Astrocyte (in vitro differentiated cells and primary cell): ENCODE results near the gene MRPL1. TPM values are rescaled to one million over a fixed set of nuclear protein-coding genes. Genes with fewer than 3 reads are reported as not detected.
A peak's percentile ranks its signal among the peaks of the same experiment; 100 is the strongest.

Experiments used
- DNase-seq: peaks from one replicate; pipeline ENCODE4 v3.0.0-alpha.2; 2010; ENCODE audit warnings: low read depth
- FAIRE-seq: peaks from 2 replicates; lab custom pipeline; 2011; peaks lifted over from hg19 to GRCh38; lab: Jason Lieb, UNC
- H2AFZ ChIP-seq: 2 replicates; pipeline ENCODE4 v1.6.0; 2012; ENCODE audit warnings: low read depth, low read length, inconsistent platforms
- H3K27ac ChIP-seq: 2 replicates; pipeline ENCODE4 v1.5.1; 2011; ENCODE audit warnings: low read depth, low read length, inconsistent platforms
- H3K27me3 ChIP-seq: 2 replicates; pipeline ENCODE4 v1.6.0; 2011; ENCODE audit warnings: low read length, inconsistent platforms; ENCODE audit not compliant: insufficient read depth
- H3K36me3 ChIP-seq: 2 replicates; pipeline ENCODE4 v1.5.1; 2011; ENCODE audit warnings: low read length, inconsistent platforms; ENCODE audit not compliant: insufficient read depth
- H3K4me1 ChIP-seq: 2 replicates; pipeline ENCODE4 v1.5.1; 2011; ENCODE audit warnings: low read length, inconsistent platforms; ENCODE audit not compliant: insufficient read depth
- H3K4me2 ChIP-seq: 2 replicates; pipeline ENCODE4 v1.6.0; 2012; ENCODE audit warnings: low read length, inconsistent platforms
- H3K4me3 ChIP-seq: 2 replicates; pipeline ENCODE4 v1.5.1; 2011; ENCODE audit warnings: low read depth, mild to moderate bottlenecking, low read length, inconsistent platforms; ENCODE audit not compliant: insufficient read depth
- H3K79me2 ChIP-seq: 2 replicates; pipeline ENCODE4 v1.6.0; 2012; ENCODE audit warnings: mild to moderate bottlenecking, low read length, inconsistent platforms; ENCODE audit not compliant: insufficient read depth
- H3K9ac ChIP-seq: 2 replicates; pipeline ENCODE4 v1.6.0; 2012; ENCODE audit warnings: mild to moderate bottlenecking, low read length, inconsistent platforms
- H3K9me3 ChIP-seq: 2 replicates; pipeline ENCODE4 v1.5.1; 2012; ENCODE audit warnings: low read depth, mild to moderate bottlenecking, low read length, inconsistent platforms; ENCODE audit not compliant: insufficient read depth
- H4K20me1 ChIP-seq: 2 replicates; pipeline ENCODE4 v1.6.0; 2012; ENCODE audit warnings: low read length, inconsistent platforms; ENCODE audit not compliant: insufficient read depth
- H3K27ac Mint-ChIP-seq: one replicate; pipeline ENCODE4 v1.8.0; 2021; ENCODE audit warnings: mild to moderate bottlenecking, mixed read lengths; ENCODE audit not compliant: unreplicated experiment
- H3K27me3 Mint-ChIP-seq: one replicate; pipeline ENCODE4 v1.8.0; 2021; ENCODE audit warnings: low read depth, mixed read lengths; ENCODE audit not compliant: unreplicated experiment
- H3K36me3 Mint-ChIP-seq: one replicate; pipeline ENCODE4 v1.8.0; 2021; ENCODE audit warnings: low read depth, mixed read lengths; ENCODE audit not compliant: unreplicated experiment
- H3K4me1 Mint-ChIP-seq: one replicate; pipeline ENCODE4 v1.8.0; 2021; ENCODE audit warnings: low read depth, mixed read lengths; ENCODE audit not compliant: unreplicated experiment
- H3K4me3 Mint-ChIP-seq: one replicate; pipeline ENCODE4 v1.8.0; 2021; ENCODE audit warnings: mild to moderate bottlenecking, moderate library complexity, mixed read lengths; ENCODE audit not compliant: unreplicated experiment
- H3K9me3 Mint-ChIP-seq: one replicate; pipeline ENCODE4 v1.8.0; 2021; ENCODE audit warnings: mild to moderate bottlenecking, mixed read lengths; ENCODE audit not compliant: unreplicated experiment
- EZH2 ChIP-seq: IDR thresholded peaks from 2 replicates; pipeline ENCODE4 v1.6.1; 2012; ENCODE audit warnings: mild to moderate bottlenecking, low read length, inconsistent platforms; ENCODE audit not compliant: insufficient read depth
- total RNA-seq: library from RNA; stranded (reverse); gene quantifications from 2 replicates; pipeline ENCODE4 v1.2.1, GENCODE V29; 2021
- TF ChIP-seq, protein P1 (sequence below): IDR thresholded peaks from 2 replicates; pipeline ENCODE4 v1.5.1; 2011; ENCODE audit warnings: low read depth, mild to moderate bottlenecking, inconsistent platforms, low read length, moderate library complexity; ENCODE audit not compliant: insufficient read depth

Gene MRPL1
- total RNA-seq, 1 donor from 2014 or later: 33.2 TPM

DNA sequence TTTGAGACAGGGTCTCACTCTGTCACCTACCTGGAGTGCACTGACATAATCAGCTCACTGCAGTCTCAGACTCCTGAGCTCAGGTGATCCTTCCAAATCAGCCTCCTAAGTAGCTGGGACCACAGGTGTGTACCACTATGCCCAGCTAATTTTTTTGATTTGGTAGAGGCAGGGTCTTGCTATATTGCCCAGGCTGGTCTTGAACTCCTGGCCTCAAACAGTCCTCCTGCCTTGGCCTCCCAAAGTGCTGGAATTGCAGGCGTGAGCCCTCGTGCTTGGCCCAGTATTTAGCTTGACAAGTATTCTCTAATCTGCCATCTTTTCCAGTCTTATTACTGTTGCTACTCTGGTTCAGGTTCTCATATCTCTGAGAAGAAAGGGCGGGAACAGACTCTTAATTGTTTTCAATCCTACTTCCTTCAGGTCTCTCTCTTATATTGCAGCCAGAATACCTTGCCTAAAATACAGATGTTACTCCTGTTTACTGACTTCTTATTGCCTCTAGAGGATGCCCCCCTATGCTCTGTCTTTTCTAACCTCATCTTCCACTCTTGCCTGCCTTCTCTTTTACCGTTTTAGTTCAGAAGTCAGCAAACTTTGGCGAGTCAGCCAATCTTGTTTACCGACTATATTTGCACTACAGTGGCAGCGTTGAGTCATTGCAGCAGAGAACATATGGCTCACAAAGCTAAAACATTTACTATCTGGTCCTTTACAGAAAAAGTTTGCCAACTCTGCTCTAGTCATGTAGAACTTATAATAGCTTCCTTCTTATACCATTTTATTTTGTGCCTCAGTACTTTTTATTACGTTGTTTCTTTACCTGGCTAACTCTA is 19.0 kb downstream of the MRPL1 start:
- Mint-ChIP-seq H3K4me3 (no peak overlapping the region), H3K9me3 (no peaks in the 10 kb centered on the region), H3K36me3 (peaks cover 4% of the 10 kb centered on the region), H3K27me3 (no peaks in the 10 kb centered on the region), H3K4me1 (no peaks in the 10 kb centered on the region), H3K27ac (no peak overlapping the region)
- FAIRE-seq (no peak), DNase-seq (no peak)
- no peak overlapping the region for H3K9ac ChIP-seq
- H4K20me1 ChIP-seq: peaks cover 20% of the 10 kb centered on the region
- H2AFZ ChIP-seq: no peak overlapping the region
- peaks cover 46% of the 10 kb centered on the region for H3K79me2 ChIP-seq
- H3K36me3 ChIP-seq: no peaks in the 10 kb centered on the region
- H3K4me3 ChIP-seq: no peak overlapping the region
- H3K4me1 ChIP-seq: no peaks in the 10 kb centered on the region
- no peaks in the 10 kb centered on the region for H3K27me3 ChIP-seq
- H3K4me2 ChIP-seq: no peak overlapping the region
- H3K27ac ChIP-seq: no peak overlapping the region
- TF ChIP-seq, protein P1, sequence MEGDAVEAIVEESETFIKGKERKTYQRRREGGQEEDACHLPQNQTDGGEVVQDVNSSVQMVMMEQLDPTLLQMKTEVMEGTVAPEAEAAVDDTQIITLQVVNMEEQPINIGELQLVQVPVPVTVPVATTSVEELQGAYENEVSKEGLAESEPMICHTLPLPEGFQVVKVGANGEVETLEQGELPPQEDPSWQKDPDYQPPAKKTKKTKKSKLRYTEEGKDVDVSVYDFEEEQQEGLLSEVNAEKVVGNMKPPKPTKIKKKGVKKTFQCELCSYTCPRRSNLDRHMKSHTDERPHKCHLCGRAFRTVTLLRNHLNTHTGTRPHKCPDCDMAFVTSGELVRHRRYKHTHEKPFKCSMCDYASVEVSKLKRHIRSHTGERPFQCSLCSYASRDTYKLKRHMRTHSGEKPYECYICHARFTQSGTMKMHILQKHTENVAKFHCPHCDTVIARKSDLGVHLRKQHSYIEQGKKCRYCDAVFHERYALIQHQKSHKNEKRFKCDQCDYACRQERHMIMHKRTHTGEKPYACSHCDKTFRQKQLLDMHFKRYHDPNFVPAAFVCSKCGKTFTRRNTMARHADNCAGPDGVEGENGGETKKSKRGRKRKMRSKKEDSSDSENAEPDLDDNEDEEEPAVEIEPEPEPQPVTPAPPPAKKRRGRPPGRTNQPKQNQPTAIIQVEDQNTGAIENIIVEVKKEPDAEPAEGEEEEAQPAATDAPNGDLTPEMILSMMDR: no peak
- no peak for TF ChIP-seq EZH2
- no peaks in the 10 kb centered on the region for H3K9me3 ChIP-seq

DNA sequence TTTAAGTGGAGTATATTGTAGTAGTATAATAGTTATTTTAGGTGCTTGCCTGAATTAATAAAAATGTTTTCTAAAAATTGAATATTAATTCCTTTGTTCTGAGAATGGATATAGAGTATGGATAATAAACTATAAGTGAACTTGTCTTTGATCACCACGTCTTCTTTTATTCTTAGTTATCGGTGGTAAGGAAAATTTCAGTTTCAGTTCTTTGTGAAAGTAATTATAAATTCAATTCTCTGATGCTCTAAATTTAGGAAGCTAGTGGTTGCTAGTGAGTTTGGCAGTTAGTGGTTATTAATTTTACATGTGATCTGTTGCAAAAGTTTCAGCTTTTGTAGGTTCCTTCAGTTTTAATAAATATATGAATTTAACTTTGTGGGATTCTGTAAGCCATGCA is 30.8 kb downstream of the MRPL1 start:
- Mint-ChIP-seq H3K27me3 (no peaks in the 10 kb centered on the region), H3K9me3 (no peaks in the 10 kb centered on the region), H3K36me3 (peaks cover 5% of the 10 kb centered on the region), H3K4me1 (no peaks in the 10 kb centered on the region), H3K4me3 (no peak overlapping the region), H3K27ac (no peak overlapping the region)
- no peaks in the 10 kb centered on the region for H3K27me3 ChIP-seq
- no peaks in the 10 kb centered on the region for H4K20me1 ChIP-seq
- H3K79me2 ChIP-seq: no peaks in the 10 kb centered on the region
- H3K9me3 ChIP-seq: no peaks in the 10 kb centered on the region
- no peak overlapping the region for H3K4me3 ChIP-seq
- no peak overlapping the region for H3K27ac ChIP-seq
- no peaks in the 10 kb centered on the region for H3K4me1 ChIP-seq
- FAIRE-seq (no peak), DNase-seq (no peak)
- no peak overlapping the region for H2AFZ ChIP-seq
- TF ChIP-seq EZH2: no peak
- TF ChIP-seq, protein P1: no peak
- H3K9ac ChIP-seq: no peak overlapping the region
- no peak overlapping the region for H3K4me2 ChIP-seq
- peaks cover 4% of the 10 kb centered on the region for H3K36me3 ChIP-seq

DNA sequence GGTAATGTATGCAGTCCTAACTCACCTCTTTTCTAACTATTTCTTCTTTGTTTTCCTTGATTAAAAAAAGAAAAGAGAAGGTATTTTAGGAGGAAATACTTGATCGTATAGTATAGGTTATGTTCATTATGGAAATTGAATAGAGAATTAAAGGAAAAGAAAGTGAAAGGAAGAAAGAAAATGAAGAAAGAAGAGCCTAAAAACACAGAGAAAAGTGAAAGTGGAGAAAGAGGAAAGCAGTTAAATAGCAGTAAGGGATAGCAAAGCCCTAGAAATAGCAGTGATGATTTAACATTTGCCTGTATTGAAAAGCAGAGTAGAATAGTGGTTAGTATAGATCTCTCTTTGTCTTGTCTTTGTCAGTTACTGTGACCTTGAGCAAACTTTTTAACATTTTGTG is 37.0 kb downstream of the MRPL1 start:
- Histone ChIP-seq H4K20me1 (no peaks in the 10 kb centered on the region), H3K9me3 (no peaks in the 10 kb centered on the region), H3K4me3 (no peak overlapping the region), H3K4me2 (no peak overlapping the region), H3K9ac (no peak overlapping the region), H3K79me2 (no peaks in the 10 kb centered on the region), H3K27me3 (no peaks in the 10 kb centered on the region), H3K4me1 (no peaks in the 10 kb centered on the region), H2AFZ (no peak overlapping the region), H3K27ac (no peak overlapping the region), H3K36me3 (peaks cover 4% of the 10 kb centered on the region)
- TF ChIP-seq, protein P1: no peak
- Mint-ChIP-seq H3K27me3 (no peaks in the 10 kb centered on the region), H3K27ac (no peak overlapping the region), H3K9me3 (no peaks in the 10 kb centered on the region), H3K4me3 (no peak overlapping the region), H3K36me3 (peaks cover 2% of the 10 kb centered on the region), H3K4me1 (peaks cover 6% of the 10 kb centered on the region)
- DNase-seq: no peak
- peak; percentile 41 for FAIRE-seq
